T-helper 1 cell treated with Interleukin-12 subunit alpha and Interleukin-12 subunit beta and Interleukin-4 antibody, amounts not matched to agents 30 μg/mL and 1 μg/mL, for 36 hours (primary cell): ENCODE data around the gene NDUFA12.
A peak's percentile ranks its signal among the peaks of the same experiment; 100 is the strongest.

Source experiments
- H3K27ac Mint-ChIP-seq: one replicate; pipeline ENCODE4 v1.8.0; 2021; ENCODE audit warnings: mild to moderate bottlenecking, mixed read lengths
- H3K27me3 Mint-ChIP-seq: one replicate; pipeline ENCODE4 v1.8.0; 2021; ENCODE audit warnings: low read depth, mixed read lengths
- H3K36me3 Mint-ChIP-seq: one replicate; pipeline ENCODE4 v1.8.0; 2021; ENCODE audit warnings: low read depth, mixed read lengths
- H3K4me1 Mint-ChIP-seq: one replicate; pipeline ENCODE4 v1.8.0; 2021; ENCODE audit warnings: low read depth, mixed read lengths
- H3K4me3 Mint-ChIP-seq: one replicate; pipeline ENCODE4 v1.8.0; 2021; ENCODE audit warnings: mild to moderate bottlenecking, moderate library complexity, mixed read lengths
- H3K9me3 Mint-ChIP-seq: one replicate; pipeline ENCODE4 v1.8.0; 2021; ENCODE audit warnings: mixed read lengths

NDUFA12 gene

DNA sequence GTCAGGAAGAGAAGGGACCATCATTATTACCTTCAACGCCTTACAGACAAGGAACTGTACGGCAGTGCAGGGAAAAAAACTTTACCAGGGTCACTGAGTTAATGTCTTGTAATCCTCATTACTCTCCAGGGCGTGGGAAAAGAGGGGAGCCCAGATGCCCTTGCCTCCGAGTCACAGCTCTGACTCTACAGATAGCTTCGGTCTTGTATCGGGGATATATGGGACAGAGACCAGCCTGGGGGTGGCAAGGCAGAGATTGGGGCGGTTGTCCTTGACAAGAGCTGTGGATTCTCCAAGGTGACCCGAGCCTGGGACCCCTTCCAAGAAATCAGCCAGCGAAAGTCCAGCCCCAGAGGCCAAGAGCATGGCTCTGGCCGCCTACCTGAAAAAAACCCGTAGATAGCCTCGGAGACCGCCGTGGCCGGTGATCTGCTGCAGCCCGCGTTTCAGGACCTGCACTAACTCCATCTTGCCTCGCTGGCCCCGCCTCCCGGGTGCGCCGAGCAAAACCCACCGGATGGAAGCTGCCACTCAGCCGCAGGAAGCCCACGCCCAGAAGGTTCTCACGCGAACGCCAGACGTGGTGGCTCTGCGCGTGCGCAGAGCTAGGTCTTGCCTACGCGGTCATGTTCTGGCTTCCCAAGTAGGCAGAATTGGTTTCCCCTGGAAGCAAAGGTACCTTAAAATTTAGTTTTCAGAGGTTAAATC lies at the start of gene NDUFA12:
NDUFA12 (minus strand) TSS at position 485 of the 708 bp plus-strand sequence; CDS start at position 468, 17 bp downstream.
- no peaks in the 10 kb centered on the region for H3K27me3 Mint-ChIP-seq
- H3K36me3 Mint-ChIP-seq: peaks cover 24% of the 10 kb centered on the region
- H3K27ac Mint-ChIP-seq: peak within 1 kb of the TSS; percentile 91
- peak within 1 kb of the TSS; percentile 94 for H3K4me3 Mint-ChIP-seq
- peaks cover 34% of the 10 kb centered on the region for H3K4me1 Mint-ChIP-seq
- peaks cover 22% of the 10 kb centered on the region for H3K9me3 Mint-ChIP-seq

DNA sequence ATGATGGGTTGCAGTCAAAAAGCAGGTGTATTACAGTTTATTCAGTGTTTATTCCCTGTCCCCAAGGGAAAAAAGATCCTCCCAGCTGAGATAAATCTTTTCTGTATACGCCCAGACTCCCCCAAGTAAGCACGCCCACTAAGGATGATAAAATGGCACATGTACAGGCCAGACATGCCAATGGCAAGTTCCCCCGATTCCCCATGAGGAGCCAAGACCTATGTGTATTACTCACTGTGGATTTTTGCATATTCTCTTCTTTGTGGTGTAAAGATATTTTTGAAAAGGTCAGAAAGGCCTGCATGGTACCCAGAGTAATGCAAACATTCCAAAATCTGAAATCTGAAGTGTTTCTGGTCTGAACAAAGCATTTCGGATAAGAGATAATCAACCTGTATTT lies 47.7 kb upstream of the NDUFA12 start:
- Mint-ChIP-seq H3K4me1 (no peaks in the 10 kb centered on the region), H3K9me3 (no peaks in the 10 kb centered on the region), H3K27me3 (no peaks in the 10 kb centered on the region), H3K4me3 (no peak overlapping the region), H3K36me3 (peaks cover 25% of the 10 kb centered on the region), H3K27ac (no peak overlapping the region)

DNA sequence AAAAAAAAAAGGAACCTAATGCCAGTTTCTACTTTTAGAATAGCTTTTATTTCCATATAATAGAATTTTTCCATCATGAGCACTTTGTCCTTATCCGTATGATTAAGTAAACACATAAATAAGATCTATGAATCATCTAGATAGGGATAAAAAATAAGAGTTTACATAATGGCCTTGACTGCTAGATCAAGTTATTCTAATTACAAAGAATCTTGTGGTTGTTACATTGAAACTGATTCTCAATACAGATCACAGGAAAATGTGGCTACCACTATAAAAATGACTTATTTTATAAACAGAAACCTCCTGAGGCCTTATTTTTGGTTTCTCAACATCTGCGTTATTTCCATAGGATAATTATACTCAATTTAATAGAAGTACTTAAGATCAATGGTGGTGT lies 34.4 kb upstream of the NDUFA12 start:
- Mint-ChIP-seq H3K4me3 (no peak overlapping the region), H3K27me3 (no peaks in the 10 kb centered on the region), H3K4me1 (peaks cover 16% of the 10 kb centered on the region), H3K9me3 (no peaks in the 10 kb centered on the region), H3K27ac (no peak overlapping the region), H3K36me3 (peaks cover 17% of the 10 kb centered on the region)

DNA sequence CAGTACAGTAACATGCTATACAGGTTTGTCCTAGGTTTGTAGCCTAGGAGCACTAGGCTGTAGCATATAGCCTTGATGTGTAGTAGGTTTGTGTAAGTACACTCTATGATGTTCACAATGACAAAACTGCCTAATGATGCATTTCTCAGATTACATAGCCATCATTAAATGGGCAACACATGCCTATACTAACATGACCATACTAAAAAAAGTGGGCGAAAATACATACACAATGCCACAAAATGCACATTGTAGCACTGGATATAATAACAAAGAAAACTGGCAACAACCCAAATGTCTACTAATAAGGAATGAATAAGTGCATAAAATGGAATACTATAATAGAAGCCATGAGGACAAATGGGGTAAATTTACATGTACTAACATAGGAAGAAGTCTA lies 31.3 kb upstream of the NDUFA12 start:
- peaks cover 13% of the 10 kb centered on the region for H3K36me3 Mint-ChIP-seq
- no peak overlapping the region for H3K27ac Mint-ChIP-seq
- H3K4me3 Mint-ChIP-seq: no peak overlapping the region
- peaks cover 15% of the 10 kb centered on the region for H3K4me1 Mint-ChIP-seq
- no peaks in the 10 kb centered on the region for H3K9me3 Mint-ChIP-seq
- H3K27me3 Mint-ChIP-seq: no peaks in the 10 kb centered on the region

DNA sequence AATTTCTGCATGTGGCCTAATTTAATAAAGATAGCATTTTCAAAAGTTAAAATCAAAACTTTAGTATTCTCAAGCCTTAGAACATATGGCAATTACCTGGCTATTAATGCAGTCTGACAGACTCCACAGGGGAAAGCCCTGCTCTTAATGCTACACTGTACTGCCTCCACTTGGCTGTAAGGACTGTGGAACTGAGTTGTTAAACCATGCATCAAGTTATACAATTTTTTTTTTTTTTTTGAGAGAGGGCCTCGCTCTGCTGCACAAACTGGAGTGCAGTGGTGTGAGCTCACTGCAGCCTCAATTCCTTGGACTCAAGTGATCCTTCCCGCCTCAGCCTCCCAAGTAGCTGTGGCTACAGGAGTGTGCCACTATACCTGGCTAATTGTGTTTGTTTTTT lies 19.0 kb upstream of the NDUFA12 start:
- no peak overlapping the region for H3K27ac Mint-ChIP-seq
- H3K4me3 Mint-ChIP-seq: no peak overlapping the region
- peaks cover 2% of the 10 kb centered on the region for H3K4me1 Mint-ChIP-seq
- peaks cover 8% of the 10 kb centered on the region for H3K36me3 Mint-ChIP-seq
- no peaks in the 10 kb centered on the region for H3K27me3 Mint-ChIP-seq
- no peaks in the 10 kb centered on the region for H3K9me3 Mint-ChIP-seq

DNA sequence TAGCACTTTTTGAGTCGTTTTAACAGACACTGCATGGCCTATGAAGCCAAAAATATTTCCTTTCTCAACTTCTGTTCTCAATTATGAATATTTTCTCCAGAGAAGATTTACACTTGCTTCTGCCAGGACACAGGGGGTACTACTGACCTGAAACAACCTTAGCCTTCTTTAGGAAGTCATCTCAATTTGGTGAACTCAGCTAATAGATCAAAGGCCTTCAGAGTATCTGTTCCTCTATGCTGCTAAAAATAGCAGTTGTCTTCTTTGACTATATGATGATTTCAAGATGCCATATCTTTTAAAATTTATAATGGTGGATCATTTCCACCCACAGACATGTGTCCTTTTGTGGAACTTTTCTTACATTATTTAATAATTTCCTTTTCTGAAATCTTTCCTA lies 14.0 kb upstream of the NDUFA12 start:
- H3K36me3 Mint-ChIP-seq: peaks cover 8% of the 10 kb centered on the region
- no peaks in the 10 kb centered on the region for H3K27me3 Mint-ChIP-seq
- H3K9me3 Mint-ChIP-seq: peaks cover 7% of the 10 kb centered on the region
- H3K4me3 Mint-ChIP-seq: no peak overlapping the region
- H3K27ac Mint-ChIP-seq: no peak overlapping the region
- H3K4me1 Mint-ChIP-seq: no peaks in the 10 kb centered on the region

DNA sequence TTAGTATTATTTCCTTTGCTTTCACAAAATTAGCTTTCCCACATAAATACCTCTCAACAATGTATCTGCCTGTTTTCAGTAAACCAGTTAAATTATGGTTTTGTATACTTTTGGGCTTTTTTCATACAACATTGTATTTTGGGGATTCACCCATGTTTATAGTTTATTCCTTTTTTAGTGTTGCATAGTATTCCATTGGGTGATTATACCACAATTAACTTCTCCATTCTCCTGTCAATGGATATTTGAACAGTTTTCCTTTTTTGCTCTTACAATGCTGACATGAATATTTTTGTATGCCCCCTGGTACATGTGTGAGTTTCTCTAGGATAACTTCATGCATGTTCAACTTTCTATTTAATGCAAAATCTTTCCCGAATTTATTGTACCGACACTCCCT lies 12.6 kb upstream of the NDUFA12 start:
- no peak overlapping the region for H3K4me3 Mint-ChIP-seq
- H3K27ac Mint-ChIP-seq: no peak overlapping the region

DNA sequence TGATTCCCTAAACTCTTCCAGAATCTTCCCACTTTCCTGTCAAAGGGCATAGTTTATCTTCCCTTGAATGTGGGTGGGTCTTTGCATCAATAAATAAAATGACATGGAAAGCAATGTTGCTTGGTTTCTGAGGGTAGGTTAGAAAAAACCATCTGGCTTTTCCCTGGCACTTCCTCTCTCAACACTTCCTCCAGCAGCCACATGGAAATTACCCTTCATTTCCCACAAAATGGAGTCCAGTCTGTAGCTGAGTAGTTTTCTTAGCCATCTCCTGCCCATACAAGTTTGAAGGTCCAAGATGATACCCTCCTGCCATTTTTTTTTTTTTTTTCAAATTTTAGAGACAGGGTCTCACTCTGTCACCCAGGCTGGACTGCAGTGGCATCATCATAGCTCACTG lies 11.1 kb upstream of the NDUFA12 start:
- peaks cover 5% of the 10 kb centered on the region for H3K36me3 Mint-ChIP-seq
- H3K27ac Mint-ChIP-seq: no peak overlapping the region
- peaks cover 7% of the 10 kb centered on the region for H3K9me3 Mint-ChIP-seq
- no peak overlapping the region for H3K4me3 Mint-ChIP-seq
- H3K4me1 Mint-ChIP-seq: no peaks in the 10 kb centered on the region
- H3K27me3 Mint-ChIP-seq: no peaks in the 10 kb centered on the region

More for the DNA sequence above, 12.6 kb upstream of the NDUFA12 start:
- peaks cover 7% of the 10 kb centered on the region for H3K9me3 Mint-ChIP-seq
- H3K27me3 Mint-ChIP-seq: no peaks in the 10 kb centered on the region
- peaks cover 8% of the 10 kb centered on the region for H3K36me3 Mint-ChIP-seq
- no peaks in the 10 kb centered on the region for H3K4me1 Mint-ChIP-seq

DNA sequence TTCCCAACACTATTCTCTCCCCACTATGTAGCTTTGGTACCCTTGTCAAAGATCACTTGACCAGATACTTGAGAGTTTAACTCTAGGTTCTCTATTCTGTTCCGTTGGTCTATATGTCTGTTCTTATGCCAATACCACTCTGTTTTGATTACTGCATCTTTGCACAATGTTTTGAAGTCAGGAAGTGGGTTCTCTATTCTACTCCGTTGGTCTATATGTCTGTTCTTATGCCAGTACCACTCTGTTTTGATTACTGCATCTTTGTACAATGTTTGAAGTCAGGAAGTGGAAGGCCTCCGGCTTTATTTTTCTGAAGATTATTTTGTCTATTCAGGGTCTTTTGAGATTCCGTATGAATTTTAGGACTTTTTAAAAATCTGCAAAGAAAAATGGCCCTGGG lies 2.7 kb upstream of the NDUFA12 start:
- no peak overlapping the region for H3K27ac Mint-ChIP-seq
- no peak overlapping the region for H3K4me3 Mint-ChIP-seq
- peaks cover 11% of the 10 kb centered on the region for H3K36me3 Mint-ChIP-seq
- H3K9me3 Mint-ChIP-seq: peaks cover 22% of the 10 kb centered on the region
- peaks cover 16% of the 10 kb centered on the region for H3K4me1 Mint-ChIP-seq
- H3K27me3 Mint-ChIP-seq: no peaks in the 10 kb centered on the region

DNA sequence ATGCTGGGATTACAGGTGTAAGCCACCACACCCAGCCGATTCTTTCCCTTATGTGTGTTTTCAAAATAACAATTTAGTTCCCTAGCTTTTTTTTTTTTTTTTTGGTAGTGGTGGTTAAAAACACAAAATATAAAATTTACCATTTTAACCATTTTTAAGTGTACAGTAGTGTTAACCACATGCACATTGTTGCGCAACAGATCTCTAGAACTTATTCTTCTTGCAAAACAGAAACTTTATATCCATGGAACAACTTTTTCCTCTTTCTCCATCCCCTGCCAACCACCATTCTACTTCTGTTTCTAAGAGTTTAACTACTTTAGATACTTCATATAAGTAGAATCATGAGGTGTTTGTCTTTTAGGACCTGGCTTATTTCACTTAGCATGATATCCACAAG lies 1.1 kb upstream of the NDUFA12 start:
- peak overlapping the region; percentile 62 for H3K4me3 Mint-ChIP-seq

DNA sequence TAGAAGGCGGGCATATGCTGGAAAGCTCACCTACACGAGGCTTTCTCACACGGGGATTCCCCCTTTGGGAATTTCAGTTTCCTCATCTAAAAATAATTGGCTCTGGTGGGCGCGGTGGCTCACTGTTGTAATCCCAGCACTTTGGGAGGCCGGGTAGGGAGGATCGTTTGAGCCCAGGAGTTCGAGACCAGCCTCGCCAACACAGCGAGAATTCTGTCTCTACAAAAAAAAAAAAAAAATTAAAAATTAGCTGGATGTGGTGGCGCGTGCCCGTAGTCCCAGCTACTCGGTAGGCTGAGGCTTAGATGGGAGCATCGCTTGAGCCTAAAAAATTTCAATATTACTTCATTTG lies 400 bp upstream of the NDUFA12 start:
- Mint-ChIP-seq H3K36me3 (peaks cover 20% of the 10 kb centered on the region), H3K9me3 (peaks cover 22% of the 10 kb centered on the region), H3K4me1 (peaks cover 31% of the 10 kb centered on the region), H3K4me3 (peak overlapping the region; percentile 94), H3K27me3 (no peaks in the 10 kb centered on the region), H3K27ac (peak overlapping the region; percentile 91)

More for the DNA sequence above, 1.1 kb upstream of the NDUFA12 start:
- H3K4me1 Mint-ChIP-seq: peaks cover 24% of the 10 kb centered on the region
- H3K27me3 Mint-ChIP-seq: no peaks in the 10 kb centered on the region
- H3K36me3 Mint-ChIP-seq: peaks cover 15% of the 10 kb centered on the region
- peaks cover 22% of the 10 kb centered on the region for H3K9me3 Mint-ChIP-seq
- peak overlapping the region; percentile 60 for H3K27ac Mint-ChIP-seq

DNA sequence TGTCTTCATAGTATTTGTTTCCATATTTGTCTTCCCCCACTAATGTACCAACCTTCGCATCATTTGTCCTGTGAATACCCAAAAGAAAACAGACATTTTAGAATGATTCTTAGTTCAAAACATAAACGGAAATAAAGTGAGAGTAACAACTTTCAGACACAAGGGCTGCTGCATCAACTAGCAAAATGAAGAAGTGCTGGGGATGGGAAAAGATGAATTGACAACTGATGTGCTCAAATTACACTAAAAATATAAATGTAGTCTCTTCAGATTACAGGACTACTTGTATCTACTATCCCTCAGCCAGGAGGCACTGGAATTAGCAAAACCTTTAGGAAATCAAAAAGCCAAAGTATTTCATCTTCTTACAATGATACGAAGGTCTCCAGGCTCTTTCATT lies 743 bp downstream of the NDUFA12 start:
- no peaks in the 10 kb centered on the region for H3K27me3 Mint-ChIP-seq
- H3K4me3 Mint-ChIP-seq: peak overlapping the region; percentile 94
- H3K4me1 Mint-ChIP-seq: peaks cover 37% of the 10 kb centered on the region
- peaks cover 24% of the 10 kb centered on the region for H3K36me3 Mint-ChIP-seq
- H3K27ac Mint-ChIP-seq: peak overlapping the region; percentile 91
- H3K9me3 Mint-ChIP-seq: peaks cover 22% of the 10 kb centered on the region

DNA sequence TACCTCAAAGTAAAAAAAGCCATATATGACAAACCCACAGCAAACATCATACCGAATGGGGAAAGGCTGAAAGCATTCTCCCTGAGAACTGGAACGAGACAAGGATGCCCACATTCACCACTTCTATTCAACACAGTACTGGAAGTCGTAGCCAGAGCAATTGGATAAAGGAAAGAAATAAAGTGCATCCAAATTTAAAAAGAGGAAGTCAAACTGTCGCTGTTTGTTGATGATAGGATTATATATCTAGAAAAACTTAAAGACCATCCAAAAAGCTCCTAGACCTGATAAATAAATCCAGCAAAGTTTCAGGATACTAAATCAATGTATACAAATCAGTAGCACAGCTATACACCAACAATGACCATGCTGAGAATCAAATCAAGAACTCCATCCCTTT lies 5.2 kb downstream of the NDUFA12 start:
- peaks cover 26% of the 10 kb centered on the region for H3K4me1 Mint-ChIP-seq
- H3K27me3 Mint-ChIP-seq: no peaks in the 10 kb centered on the region
- no peaks in the 10 kb centered on the region for H3K9me3 Mint-ChIP-seq
- H3K4me3 Mint-ChIP-seq: no peak overlapping the region
- H3K36me3 Mint-ChIP-seq: peaks cover 17% of the 10 kb centered on the region
- H3K27ac Mint-ChIP-seq: no peak overlapping the region

DNA sequence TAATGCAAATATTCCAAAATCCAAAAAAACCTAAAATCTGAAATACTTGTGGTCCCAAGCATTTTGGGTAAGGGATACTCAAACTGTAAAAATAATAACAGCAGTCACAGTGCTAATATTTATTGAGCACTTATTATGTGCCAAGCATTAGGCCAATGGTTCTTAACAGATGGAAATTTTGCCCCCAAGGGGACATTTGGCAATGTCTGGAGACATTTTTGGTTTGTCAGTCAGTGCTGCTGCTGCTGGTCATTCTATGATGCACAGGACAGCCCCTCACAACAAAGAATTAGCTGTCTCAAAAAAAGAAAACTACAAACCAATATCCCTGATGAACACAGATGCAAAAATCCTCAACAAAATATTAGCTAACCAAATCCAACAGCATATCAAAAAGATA lies 5.8 kb downstream of the NDUFA12 start:
- Mint-ChIP-seq H3K27ac (no peak overlapping the region), H3K36me3 (peaks cover 17% of the 10 kb centered on the region), H3K4me1 (peaks cover 24% of the 10 kb centered on the region), H3K9me3 (no peaks in the 10 kb centered on the region), H3K4me3 (no peak overlapping the region), H3K27me3 (no peaks in the 10 kb centered on the region)

DNA sequence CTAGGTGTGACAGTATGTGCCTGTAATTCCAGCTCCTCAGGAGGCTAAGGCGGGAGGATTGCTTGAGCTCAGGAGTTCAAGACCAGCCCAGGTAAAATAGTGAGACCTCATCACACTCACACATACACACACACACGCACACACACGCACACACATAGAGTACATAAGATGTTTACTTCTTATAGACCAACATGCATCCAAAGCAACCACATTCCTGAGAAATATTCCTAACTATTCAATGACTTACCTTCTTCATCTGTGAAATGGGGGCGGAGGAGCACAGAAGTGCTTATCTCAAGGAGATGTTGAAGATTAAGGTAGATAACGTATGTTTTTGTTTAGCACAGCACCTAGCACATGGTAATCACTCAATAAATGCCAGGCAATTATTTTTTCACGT lies 6.4 kb downstream of the NDUFA12 start:
- peaks cover 21% of the 10 kb centered on the region for H3K4me1 Mint-ChIP-seq

DNA sequence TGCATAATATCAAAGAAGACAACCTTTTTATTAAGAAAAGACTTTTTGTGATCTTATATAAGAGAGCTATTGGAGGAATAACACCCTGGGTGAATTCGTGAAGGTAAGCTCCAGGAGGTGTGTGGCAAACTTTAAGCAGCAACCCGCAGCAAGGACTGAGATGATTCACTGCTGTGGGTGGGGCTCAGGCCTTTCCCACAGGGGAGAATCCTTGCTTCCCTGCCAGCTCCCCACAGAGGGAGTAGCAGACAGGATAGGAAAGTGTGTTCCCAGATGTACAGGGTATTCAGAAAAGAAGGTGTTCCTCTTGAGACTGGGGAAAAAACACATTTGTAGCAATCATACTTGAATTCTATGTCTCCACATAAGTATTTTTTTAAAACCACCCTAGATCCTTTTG lies 9.2 kb downstream of the NDUFA12 start:
- no peaks in the 10 kb centered on the region for H3K9me3 Mint-ChIP-seq
- H3K4me3 Mint-ChIP-seq: no peak overlapping the region
- H3K27me3 Mint-ChIP-seq: no peaks in the 10 kb centered on the region
- H3K27ac Mint-ChIP-seq: no peak overlapping the region
- H3K4me1 Mint-ChIP-seq: peaks cover 15% of the 10 kb centered on the region
- peaks cover 19% of the 10 kb centered on the region for H3K36me3 Mint-ChIP-seq

More for the DNA sequence above, 6.4 kb downstream of the NDUFA12 start:
- no peak overlapping the region for H3K4me3 Mint-ChIP-seq
- no peak overlapping the region for H3K27ac Mint-ChIP-seq
- H3K36me3 Mint-ChIP-seq: peaks cover 22% of the 10 kb centered on the region
- no peaks in the 10 kb centered on the region for H3K9me3 Mint-ChIP-seq
- H3K27me3 Mint-ChIP-seq: no peaks in the 10 kb centered on the region
